HCT116 (cell line): ENCODE data around the gene OR5J2. TPM values are rescaled to one million over a fixed set of nuclear protein-coding genes. Genes with fewer than 3 reads are reported as not detected.

Experiments
- ATAC-seq: fragments of 200-7000 bp; cut with Tn5 transposase; 2 replicates; pipeline ENCODE4 v1.9.1; 2020; ENCODE audit warnings: mild to moderate bottlenecking, moderate library complexity
- BruUV-seq: library from RNA; stranded (reverse); fragments of 400-500 nt; replicated peaks from 2 replicates; lab custom pipeline; 2021; lab: Mats Ljungman, UMichigan
- CTCF ChIA-PET: fragments of 300-600 bp; sonication (Branson Sonifier 250); formaldehyde crosslinking; loops from one replicate; lab custom pipeline; 2021; ENCODE audit warnings: antibody characterized with exemption; lab: Charles Lee
- POLR2A ChIA-PET: fragments of 300-600, 350-600 bp; sonication (Branson Sonifier 250); formaldehyde crosslinking; loops from one replicate; lab custom pipeline; 2021; ENCODE audit warnings: antibody characterized with exemption; lab: Charles Lee
- RAD21 ChIA-PET, 2 experiments: fragments of 300-600 bp; sonication (Branson Sonifier 250); formaldehyde crosslinking; loops; one replicate each; lab custom pipeline; 2023; ENCODE audit warnings: low total read pairs in 2 of 2; ENCODE audit not compliant: uncharacterized antibody in 2 of 2, unreplicated experiment in 2 of 2, low non-redundant PET in 1 of 2; lab: Charles Lee
- DNase-seq: peaks from one replicate; pipeline ENCODE4 v3.0.0-alpha.2; 2010; ENCODE audit warnings: low read depth, low spot score
- H2AFZ ChIP-seq: fragments of 200-600 bp; shearing (Covaris generic), sonication (generic); 2 replicates; pipeline ENCODE4 v1.6.1; 2017; ENCODE audit warnings: low read depth, mixed run types, mixed read lengths, antibody characterized with exemption, low read length; ENCODE audit not compliant: poor library complexity, severe bottlenecking
- H3K27ac ChIP-seq: 2 replicates; pipeline ENCODE4 v1.5.1; 2012; ENCODE audit warnings: low read depth, low read length
- H3K27me3 ChIP-seq: fragments of 200-600 bp; sonication (generic); 2 replicates; pipeline ENCODE4 v1.6.1; 2016; ENCODE audit warnings: mixed run types, low read length, mixed read lengths; ENCODE audit not compliant: insufficient read depth
- H3K36me3 ChIP-seq, 2 experiments: fragments of 200-500 bp in 1 of 2; fragments of 200-600 bp in 1 of 2; sonication (Bioruptor generic) in 1 of 2; sonication (generic) in 1 of 2; 2 replicates each; pipeline versions ENCODE4 v1.5.1 to v1.6.1; 2014 to 2016; ENCODE audit warnings: low read length in 2 of 2, inconsistent platforms in 1 of 2, mixed read lengths in 1 of 2, mixed run types in 1 of 2; ENCODE audit not compliant: insufficient read depth in 2 of 2, control insufficient read depth in 1 of 2
- H3K4me1 ChIP-seq, 2 experiments: fragments of 200-600 bp in 1 of 2; sonication (generic) in 1 of 2; 2 replicates each; pipeline versions ENCODE4 v1.5.1 to v1.6.1; 2012 to 2017; ENCODE audit warnings: low read length in 2 of 2, inconsistent platforms in 1 of 2, mild to moderate bottlenecking in 1 of 2, mixed read lengths in 1 of 2, mixed run types in 1 of 2, moderate library complexity in 1 of 2; ENCODE audit not compliant: insufficient read depth in 2 of 2, control insufficient read depth in 1 of 2
- H3K4me2 ChIP-seq: fragments of 200-600 bp; sonication (generic); 2 replicates; pipeline ENCODE4 v1.6.1; 2017; ENCODE audit warnings: mixed run types, low read length, mixed read lengths
- H3K4me3 ChIP-seq, 2 experiments: fragments of 200-600 bp in 1 of 2; sonication (generic) in 1 of 2; replicated peaks in 1 of 2; 2 replicates each; pipeline ENCODE4 v1.5.1; 2011 to 2016; ENCODE audit warnings: low read length in 2 of 2, control low read depth in 1 of 2, low read depth in 1 of 2, mild to moderate bottlenecking in 1 of 2, mixed read lengths in 1 of 2, mixed run types in 1 of 2
- H3K79me2 ChIP-seq: fragments of 200-600 bp; sonication (generic); 2 replicates; pipeline ENCODE4 v1.6.1; 2017; ENCODE audit warnings: mild to moderate bottlenecking, mixed run types, low read length, moderate library complexity, mixed read lengths; ENCODE audit not compliant: insufficient read depth
- H3K9ac ChIP-seq: fragments of 200-600 bp; sonication (generic); 2 replicates; pipeline ENCODE4 v1.6.1; 2016; ENCODE audit warnings: low read length, mixed read lengths
- H3K9me2 ChIP-seq: fragments of 200-600 bp; sonication (generic), shearing (Covaris generic); 2 replicates; pipeline ENCODE4 v1.6.1; 2017; ENCODE audit warnings: mixed run types, mild to moderate bottlenecking, moderate library complexity; ENCODE audit not compliant: insufficient read depth
- H3K9me3 ChIP-seq, 2 experiments: fragments of 200-500 bp in 1 of 2; fragments of 200-600 bp in 1 of 2; sonication (Bioruptor generic) in 1 of 2; sonication (generic) in 1 of 2; 2 replicates each; pipeline ENCODE4 v1.6.1; 2014 to 2017; ENCODE audit warnings: low read length in 2 of 2, mixed read lengths in 2 of 2, inconsistent platforms in 1 of 2, low read depth in 1 of 2, mild to moderate bottlenecking in 1 of 2, mixed run types in 1 of 2, moderate library complexity in 1 of 2; ENCODE audit not compliant: control insufficient read depth in 1 of 2, insufficient read depth in 1 of 2
- H4K20me1 ChIP-seq: fragments of 200-600 bp; sonication (generic), shearing (Covaris generic); 2 replicates; pipeline ENCODE4 v1.6.1; 2017; ENCODE audit warnings: mixed run types, mild to moderate bottlenecking, moderate library complexity; ENCODE audit not compliant: insufficient read depth
- ATF3 ChIP-seq: IDR thresholded peaks from 2 replicates; pipeline ENCODE4 v1.6.1; 2012
- FOSL1 ChIP-seq: IDR thresholded peaks from 2 replicates; pipeline ENCODE4 v1.6.1; 2012; ENCODE audit warnings: low read depth
- MAX ChIP-seq: IDR thresholded peaks from 2 replicates; pipeline ENCODE4 v1.6.1; 2012
- RAD21 ChIP-seq: IDR thresholded peaks from 2 replicates; pipeline ENCODE4 v1.6.1; 2012; ENCODE audit warnings: low read depth, mild to moderate bottlenecking
- REST ChIP-seq: IDR thresholded peaks from 2 replicates; pipeline ENCODE4 v1.6.1; 2012; ENCODE audit warnings: low read depth
- SIN3A ChIP-seq: IDR thresholded peaks from 2 replicates; pipeline ENCODE4 v1.6.1; 2012; ENCODE audit warnings: low read depth
- SP1 ChIP-seq: IDR thresholded peaks from 2 replicates; pipeline ENCODE4 v1.6.1; 2012; ENCODE audit warnings: low read depth
- SRF ChIP-seq: IDR thresholded peaks from 2 replicates; pipeline ENCODE4 v1.6.1; 2012; ENCODE audit warnings: low read depth
- intact Hi-C: fragments of 100-400 bp; cut with micrococcal nuclease; formaldehyde crosslinking; loops from 2 replicates; pipeline ENCODE4 v1.10.0; 2022
- total RNA-seq: library from RNA; stranded (reverse); gene quantifications from one replicate; pipeline ENCODE4 v1.2.1, GENCODE V29; 2021; ENCODE audit not compliant: unreplicated experiment

The OR5J2 gene
- total RNA-seq, 1 experiment from 2014 or later = not detected

- Histone ChIP-seq H2AFZ (no peak overlapping the region), H3K27ac (no peak overlapping the region), H3K79me2 (no peaks in the 10 kb centered on the region), H3K9ac (no peak overlapping the region), H3K4me2 (no peak overlapping the region), H3K9me2 (no peaks in the 10 kb centered on the region), H3K4me1 (no peaks in the 10 kb centered on the region), H3K4me3 (no peak overlapping the region), H3K36me3 (no peaks in the 10 kb centered on the region), H3K9me3 (peaks cover 11 to 15% of the 10 kb centered on the region in 2 experiments; a peak in 2 of 4 replicates), H4K20me1 (no peaks in the 10 kb centered on the region), H3K27me3 (no peaks in the 10 kb centered on the region)
- TF ChIP-seq FOSL1 (no peak), ATF3 (no peak), SP1 (no peak), SRF (no peak), SIN3A (no peak), REST (no peak), MAX (no peak), RAD21 (no peak)
- intact Hi-C loops = no loop called here
- ATAC-seq (no peak), DNase-seq (no peak)
- RAD21 ChIA-PET = no interaction called here
- CTCF ChIA-PET = no interaction called here
- no TSS peak for BruUV-seq
- POLR2A ChIA-PET = no interaction called here
Measured at GRCh38 chr11:56188602-56189001, 12.2 kb downstream of the OR5J2 start.
